GM18861 (cell line): Measurements from ENCODE around the gene FAM107B.

Source experiments
- ATAC-seq: cut with Tn5 transposase; IDR thresholded peaks from one replicate; pipeline ENCODE4 v1.9.1; 2021; ENCODE audit not compliant: unreplicated experiment

Gene FAM107B

GRCh38 chr10:14476006-14476405 lies 298.7 kb downstream of the FAM107B start:
- no peak for ATAC-seq

- ATAC-seq = no peak
Measured at GRCh38 chr10:14474656-14475055, 300.0 kb downstream of the FAM107B start.

- no peak for ATAC-seq
Measured at GRCh38 chr10:14470920-14471319, 303.8 kb downstream of the FAM107B start.

- ATAC-seq = no peak
Measured at GRCh38 chr10:14468726-14469125, 306.0 kb downstream of the FAM107B start.
